D341Med (cell line): ENCODE measurements around the gene PIEZO1.

Source experiments
- DNase-seq: peaks from one replicate; pipeline ENCODE4 v3.0.0; 2012; ENCODE audit warnings: low spot score

PIEZO1 gene

GRCh38 chr16:88769617-88770460, 15.2 kb downstream of the PIEZO1 start:
- peak; percentile 85 for DNase-seq

DNA sequence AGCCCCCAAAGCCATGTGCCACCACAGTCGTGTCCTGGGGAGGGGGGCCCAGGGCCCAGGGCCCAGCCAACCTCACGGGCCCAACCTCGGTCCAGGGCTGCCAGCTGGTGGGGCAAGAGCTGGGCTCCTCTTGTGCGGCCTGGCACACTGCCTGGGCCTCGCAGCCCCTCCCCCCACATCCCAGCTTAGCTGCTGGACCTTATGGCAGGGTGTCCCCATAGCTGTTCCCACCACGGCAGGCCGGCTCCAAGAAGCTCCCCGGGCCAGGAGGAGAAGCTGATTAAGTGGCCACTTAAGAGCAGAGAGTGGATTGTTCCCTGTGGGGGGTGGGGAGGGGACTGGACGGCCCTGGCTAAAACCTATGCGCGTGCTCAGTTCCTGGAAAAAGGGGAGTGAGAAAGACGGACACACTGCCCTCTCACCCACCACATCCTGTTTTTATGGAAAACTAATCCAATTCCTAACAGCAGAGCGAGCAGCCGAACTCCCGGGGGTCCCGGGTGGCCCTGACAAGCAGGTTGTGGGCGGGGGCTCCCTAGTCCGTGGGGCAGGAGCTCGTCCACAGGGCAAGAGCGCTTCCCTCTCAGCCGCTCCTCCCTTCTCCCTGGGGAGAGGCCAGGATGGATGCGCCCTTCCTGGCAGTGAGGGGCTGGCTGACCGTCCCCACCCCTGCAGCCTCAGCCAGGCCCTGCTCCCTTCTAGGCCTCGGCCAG, 16.8 kb downstream of the PIEZO1 start:
- DNase-seq = peak; percentile 71

DNA sequence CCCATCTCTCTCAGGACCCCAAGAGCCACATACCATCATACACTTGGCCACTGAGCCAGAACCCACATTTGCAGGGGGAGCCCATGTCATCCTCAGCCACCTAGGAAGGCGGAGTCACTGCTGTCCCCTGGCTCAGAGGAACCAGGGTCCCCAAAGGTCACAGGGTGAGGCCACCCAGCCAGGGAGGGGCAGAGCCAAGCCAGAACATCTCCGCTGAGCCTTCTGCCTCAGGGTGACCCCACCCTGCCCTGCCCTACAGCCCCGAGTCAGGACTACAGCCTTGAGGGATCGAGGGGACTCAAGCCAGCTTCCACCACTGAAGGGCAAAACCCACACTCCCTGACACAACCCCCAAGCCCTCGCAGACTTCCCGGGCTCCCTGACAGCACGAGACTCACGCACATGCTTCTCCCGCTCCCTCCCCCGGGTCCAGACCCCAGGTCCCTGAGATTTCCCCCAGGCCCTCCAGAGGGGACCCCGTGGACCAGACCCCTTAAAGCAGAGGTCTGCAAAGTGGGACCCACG, 17.4 kb downstream of the PIEZO1 start:
- no peak for DNase-seq

DNA sequence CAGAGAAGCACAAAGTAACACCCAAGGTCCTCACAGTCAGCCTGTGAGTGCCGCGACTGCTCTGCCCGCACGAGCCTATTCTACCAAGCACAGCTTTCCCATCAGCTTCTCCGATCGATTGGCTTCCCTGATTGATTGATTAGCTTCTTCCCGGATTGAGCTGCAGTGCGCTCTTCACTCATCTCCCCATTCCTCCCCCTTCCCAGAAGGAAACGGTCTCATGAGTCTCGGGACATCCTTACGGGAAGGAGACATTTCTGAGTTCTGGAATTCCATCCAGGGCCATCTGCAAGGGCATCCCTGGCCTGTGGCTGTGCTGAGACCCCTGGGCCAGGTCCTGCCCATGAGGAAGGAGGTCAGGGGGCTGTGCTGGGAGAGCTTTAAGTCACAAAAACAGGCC, 18.0 kb downstream of the PIEZO1 start:
- no peak for DNase-seq

- no peak for DNase-seq
These were observed 20.1 kb downstream of the PIEZO1 start for GRCh38 chr16:88764913-88765349.

DNA sequence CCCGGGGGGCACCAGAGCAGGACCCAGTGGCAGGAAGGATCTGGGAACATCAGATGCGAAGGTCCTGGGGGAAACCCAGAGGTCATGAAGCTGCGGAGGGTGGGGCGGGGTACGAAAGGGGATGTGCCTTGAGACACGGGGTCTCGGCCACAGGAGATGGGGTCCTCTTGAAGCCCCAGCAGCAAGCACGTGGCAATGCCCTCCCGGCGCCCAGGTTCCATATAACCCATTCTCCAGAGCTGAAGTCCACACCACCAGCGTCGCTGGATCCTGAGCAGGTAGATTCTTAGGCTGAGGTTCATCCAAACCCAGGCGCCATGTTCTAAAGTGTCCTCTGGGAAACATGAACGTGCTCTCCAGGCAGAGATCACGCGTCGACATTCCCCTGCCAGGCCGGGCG, 20.9 kb downstream of the PIEZO1 start:
- no peak for DNase-seq

GRCh38 chr16:88763502-88764053, 21.4 kb downstream of the PIEZO1 start:
- DNase-seq = no peak

GRCh38 chr16:88762941-88763340, 22.1 kb downstream of the PIEZO1 start:
- DNase-seq = no peak

- DNase-seq = no peak
These were observed 22.7 kb downstream of the PIEZO1 start for GRCh38 chr16:88762258-88762870.

- no peak for DNase-seq
These were observed 23.2 kb downstream of the PIEZO1 start for GRCh38 chr16:88761830-88762229.

GRCh38 chr16:88761143-88761534, 23.9 kb downstream of the PIEZO1 start:
- DNase-seq = no peak

DNA sequence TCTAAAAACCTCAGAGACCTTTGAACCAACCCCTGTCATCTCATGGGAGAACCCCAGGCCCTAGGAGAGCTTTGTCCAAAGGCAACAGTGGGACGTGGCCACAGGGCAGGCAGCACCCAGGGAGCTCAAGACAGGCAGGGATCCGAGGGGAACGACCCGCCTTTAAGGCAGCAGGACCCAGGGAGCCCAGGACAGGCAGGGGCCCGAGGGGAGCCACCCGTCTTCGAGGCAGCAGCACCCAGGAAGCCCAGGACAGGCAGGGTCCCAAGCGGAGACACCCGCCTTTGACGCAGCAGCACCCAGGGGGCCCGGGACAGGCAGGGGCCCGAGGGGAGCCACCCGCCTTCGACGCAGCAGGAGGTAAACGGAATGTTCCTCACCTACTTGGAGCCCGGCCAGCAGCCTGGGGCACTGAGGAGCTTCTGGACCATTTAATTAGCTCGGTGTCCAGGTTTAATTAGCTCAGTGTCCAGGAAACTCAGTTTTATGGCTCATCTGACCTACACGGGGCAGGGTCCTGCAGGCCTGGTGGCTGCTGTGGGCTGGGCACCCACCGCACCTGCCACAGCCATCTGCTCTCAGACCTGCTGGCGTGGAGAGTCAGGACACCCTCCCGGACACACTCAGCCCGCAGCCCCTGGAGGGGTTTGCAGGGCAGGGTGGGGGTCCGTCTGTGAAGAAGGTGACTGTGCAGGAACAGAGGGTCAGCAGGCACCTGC, 24.4 kb downstream of the PIEZO1 start:
- no peak for DNase-seq

- DNase-seq = no peak
These were observed 25.1 kb downstream of the PIEZO1 start for GRCh38 chr16:88759976-88760350.

GRCh38 chr16:88759245-88759975, 25.6 kb downstream of the PIEZO1 start:
- no peak for DNase-seq

- no peak for DNase-seq
These were observed 26.1 kb downstream of the PIEZO1 start for GRCh38 chr16:88758944-88759244.

GRCh38 chr16:88758227-88758943, 26.6 kb downstream of the PIEZO1 start:
- DNase-seq = no peak

DNA sequence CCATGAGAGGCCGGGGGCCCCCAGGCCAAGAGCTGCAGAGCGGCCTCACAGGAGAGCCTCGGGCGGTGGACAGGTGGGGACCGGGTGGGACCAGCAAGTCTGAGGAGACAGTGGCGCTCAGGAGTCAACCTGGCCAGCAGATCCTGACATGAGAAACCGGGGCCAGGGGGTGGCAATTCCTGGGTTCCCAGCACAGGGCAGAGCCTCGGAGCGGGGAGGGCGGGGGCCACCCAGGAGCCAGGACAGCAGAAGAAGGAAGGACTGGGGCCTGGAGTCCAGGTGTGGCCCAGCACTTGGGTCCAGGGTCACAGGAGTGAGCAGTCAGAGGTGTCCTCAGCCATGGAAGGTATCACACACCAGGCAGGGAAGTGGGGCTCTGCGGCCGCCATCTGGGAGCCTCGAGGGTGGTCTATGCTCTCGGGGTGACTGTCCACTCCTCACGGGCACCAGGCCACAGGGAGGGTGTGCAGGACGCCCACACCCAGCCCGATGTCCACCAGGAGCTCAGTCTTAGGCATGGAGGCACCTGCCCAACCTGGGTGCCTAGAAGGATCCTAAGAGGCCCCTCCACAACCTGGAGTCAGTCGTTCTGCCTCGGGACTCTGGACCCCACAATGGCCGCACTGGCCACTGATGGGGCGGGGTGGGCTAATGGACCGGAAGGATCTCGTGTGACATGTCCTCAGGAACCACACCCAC, 29.1 kb downstream of the PIEZO1 start:
- no peak for DNase-seq

DNA sequence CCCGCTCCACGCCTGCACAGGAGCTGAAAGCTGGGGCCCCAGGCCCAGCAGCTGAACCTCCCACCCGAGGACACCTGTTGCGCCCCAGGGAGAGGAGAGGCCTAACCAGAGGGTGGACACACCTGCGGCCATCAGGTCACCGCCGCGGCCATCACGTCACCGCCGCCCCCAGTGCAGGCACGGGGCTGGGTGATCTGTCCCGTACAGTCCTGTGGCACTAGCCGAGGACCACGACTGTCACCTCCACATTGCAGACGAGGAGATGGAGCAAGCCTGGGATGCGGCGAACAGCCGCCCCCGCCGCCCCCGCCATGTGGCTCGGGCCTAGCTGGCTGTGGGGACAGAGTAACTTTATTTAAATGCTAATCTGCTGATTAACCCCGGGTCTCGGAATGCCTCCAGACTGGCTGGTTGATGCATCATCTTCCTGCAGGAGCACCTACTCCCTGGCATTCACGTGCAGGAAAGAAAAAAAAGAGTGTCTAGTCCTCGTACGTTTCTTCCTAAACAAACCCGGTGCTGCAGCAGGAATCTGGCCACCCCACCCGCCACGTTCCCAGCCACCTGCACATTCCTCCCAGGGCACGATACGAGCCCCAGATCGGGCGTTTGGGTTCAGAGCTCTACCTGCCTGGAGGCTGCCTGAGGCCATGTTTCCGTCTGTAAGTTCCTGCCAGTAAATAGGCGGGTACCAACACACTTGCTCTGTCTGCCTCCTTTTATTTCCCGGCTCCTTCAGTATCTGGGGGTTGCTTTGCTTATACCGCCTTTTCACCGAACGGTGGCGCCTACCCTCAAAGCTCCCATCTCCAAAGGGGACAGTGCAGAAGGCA, 29.9 kb downstream of the PIEZO1 start:
- no peak for DNase-seq
